ENCODE data around the gene REPIN1.

DNA sequence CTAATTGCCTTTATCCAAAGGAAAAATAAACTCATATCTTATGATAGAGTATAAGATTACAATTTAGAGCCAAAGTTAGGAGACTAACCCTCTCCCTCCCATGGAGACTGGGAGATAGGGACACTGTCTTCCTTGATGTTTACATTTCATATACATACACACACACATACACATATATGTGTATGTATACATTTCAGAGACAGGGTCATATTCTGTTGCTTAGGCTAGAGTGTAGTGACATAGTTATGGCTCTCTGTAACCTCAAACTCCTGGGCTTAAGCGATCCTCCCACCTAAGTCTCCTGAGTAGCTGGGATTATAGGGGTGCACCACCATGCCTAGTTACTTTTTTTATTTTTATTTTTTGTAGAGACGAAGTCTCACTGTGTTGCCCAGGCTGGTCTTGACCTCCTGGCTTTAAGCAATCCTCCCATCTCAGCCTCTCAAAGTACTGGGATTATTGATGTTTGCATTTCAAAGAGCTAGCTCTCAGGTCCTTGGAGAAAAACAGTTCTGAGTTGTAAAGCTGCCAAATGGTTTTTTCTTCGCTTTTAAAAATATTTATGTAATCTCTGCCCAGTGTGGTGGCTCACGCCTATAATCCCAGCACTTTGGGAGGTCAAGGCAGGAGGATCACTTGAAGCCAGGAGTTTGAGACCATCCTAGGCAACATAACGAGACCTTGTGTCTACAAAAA lies 8.1 kb upstream of the REPIN1 start:
- TF ChIP-seq, protein P1, sequence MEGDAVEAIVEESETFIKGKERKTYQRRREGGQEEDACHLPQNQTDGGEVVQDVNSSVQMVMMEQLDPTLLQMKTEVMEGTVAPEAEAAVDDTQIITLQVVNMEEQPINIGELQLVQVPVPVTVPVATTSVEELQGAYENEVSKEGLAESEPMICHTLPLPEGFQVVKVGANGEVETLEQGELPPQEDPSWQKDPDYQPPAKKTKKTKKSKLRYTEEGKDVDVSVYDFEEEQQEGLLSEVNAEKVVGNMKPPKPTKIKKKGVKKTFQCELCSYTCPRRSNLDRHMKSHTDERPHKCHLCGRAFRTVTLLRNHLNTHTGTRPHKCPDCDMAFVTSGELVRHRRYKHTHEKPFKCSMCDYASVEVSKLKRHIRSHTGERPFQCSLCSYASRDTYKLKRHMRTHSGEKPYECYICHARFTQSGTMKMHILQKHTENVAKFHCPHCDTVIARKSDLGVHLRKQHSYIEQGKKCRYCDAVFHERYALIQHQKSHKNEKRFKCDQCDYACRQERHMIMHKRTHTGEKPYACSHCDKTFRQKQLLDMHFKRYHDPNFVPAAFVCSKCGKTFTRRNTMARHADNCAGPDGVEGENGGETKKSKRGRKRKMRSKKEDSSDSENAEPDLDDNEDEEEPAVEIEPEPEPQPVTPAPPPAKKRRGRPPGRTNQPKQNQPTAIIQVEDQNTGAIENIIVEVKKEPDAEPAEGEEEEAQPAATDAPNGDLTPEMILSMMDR (IDR thresholded peaks at IDR 0.05), result no peak
- no peak for TF ChIP-seq POLR2AphosphoS5 (IDR thresholded peaks at IDR 0.05; ENCODE audit: insufficient read depth in 1 of 2, low read depth in 1 of 2)
